SJSA1 (cell line): ENCODE measurements around the gene PORCN. TPM values are rescaled to one million over a fixed set of nuclear protein-coding genes. Genes with fewer than 3 reads are reported as not detected.
A peak's percentile ranks its signal among the peaks of the same experiment; 100 is the strongest.
"Not testable (repeated sequence)": the region's sequence is repeated elsewhere in the genome, so short reads cannot be mapped to it uniquely, and the experiment has no call there.

Experiments used
- DNase-seq, 2 experiments: peaks; one replicate each; pipeline ENCODE4 v3.0.0-alpha.2; 2015 to 2020; ENCODE audit warnings: low spot score in 2 of 2, low read depth in 1 of 2
- H3K27ac ChIP-seq: fragments of 250-450 bp; sonication (Bioruptor Pico); 2 replicates; pipeline ENCODE4 v1.5.1; 2020; ENCODE audit warnings: mild to moderate bottlenecking, moderate library complexity
- H3K27me3 ChIP-seq: fragments of 250-450 bp; sonication (Bioruptor Pico); replicated peaks from 2 replicates; pipeline ENCODE4 v1.5.1; 2020; ENCODE audit warnings: mild to moderate bottlenecking, moderate library complexity
- H3K36me3 ChIP-seq: fragments of 250-450 bp; sonication (Bioruptor Pico); 2 replicates; pipeline ENCODE4 v1.5.1; 2020; ENCODE audit warnings: mild to moderate bottlenecking
- H3K4me1 ChIP-seq: fragments of 250-450 bp; sonication (Bioruptor Pico); replicated peaks from 2 replicates; pipeline ENCODE4 v1.6.1; 2021; ENCODE audit warnings: mild to moderate bottlenecking
- H3K4me3 ChIP-seq: fragments of 250-450 bp; sonication (Bioruptor Pico); 2 replicates; pipeline ENCODE4 v1.5.1; 2020; ENCODE audit warnings: mild to moderate bottlenecking
- H3K9me3 ChIP-seq: fragments of 250-450 bp; sonication (Bioruptor Pico); replicated peaks from 2 replicates; pipeline ENCODE4 v1.5.1; 2020; ENCODE audit warnings: mild to moderate bottlenecking
- total RNA-seq: library from RNA; depleted of rRNA; stranded (reverse); fragments of >200 nt; shearing (Covaris generic); gene quantifications from 2 replicates; pipeline ENCODE4 v1.2.3, GENCODE V29; 2014

Gene PORCN
- total RNA-seq, 1 experiment from 2014 or later, result 13.3 TPM

DNA sequence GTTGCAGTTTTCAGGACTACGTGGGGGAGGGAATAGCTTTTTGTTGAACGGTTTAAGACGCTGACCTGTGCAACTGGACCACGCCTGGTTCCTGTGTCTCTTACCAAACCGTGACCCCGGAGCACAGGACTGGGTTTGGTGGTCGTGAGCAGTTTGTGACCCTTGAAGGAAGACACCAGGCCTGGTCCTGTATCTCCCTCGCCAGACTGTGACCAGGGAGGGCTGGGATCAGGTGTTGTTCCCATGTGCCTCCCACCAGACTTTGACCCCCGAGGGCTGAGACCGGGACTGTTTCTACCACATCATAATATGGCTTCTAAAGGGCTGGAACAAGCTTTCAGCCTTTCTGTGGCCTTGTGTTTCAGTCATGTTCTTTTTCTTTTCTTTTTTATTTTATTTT is 13.5 kb downstream of the PORCN start:
- peak overlapping the region; percentile 50 for H3K4me3 ChIP-seq
- no peaks in the 10 kb centered on the region for H3K9me3 ChIP-seq
- no peaks in the 10 kb centered on the region for H3K4me1 ChIP-seq
- H3K36me3 ChIP-seq, result peaks cover 9% of the 10 kb centered on the region; the same call in 1 of the 2 replicates
- H3K27me3 ChIP-seq, result no peaks in the 10 kb centered on the region
- H3K27ac ChIP-seq, result no peak overlapping the region
- peak in 1 of 2 experiments; percentile 11 for DNase-seq

DNA sequence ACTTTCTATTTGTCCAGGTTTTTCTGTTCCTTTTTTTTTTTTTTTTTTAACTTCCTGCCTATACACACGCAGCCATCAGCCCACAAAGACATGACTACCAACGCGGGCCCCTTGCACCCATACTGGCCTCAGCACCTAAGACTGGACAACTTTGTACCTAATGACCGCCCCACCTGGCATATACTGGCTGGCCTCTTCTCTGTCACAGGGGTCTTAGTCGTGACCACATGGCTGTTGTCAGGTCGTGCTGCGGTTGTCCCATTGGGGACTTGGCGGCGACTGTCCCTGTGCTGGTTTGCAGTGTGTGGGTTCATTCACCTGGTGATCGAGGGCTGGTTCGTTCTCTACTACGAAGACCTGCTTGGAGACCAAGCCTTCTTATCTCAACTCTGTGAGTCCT is 14.9 kb downstream of the PORCN start:
- no peak for DNase-seq
- no peaks in the 10 kb centered on the region for H3K9me3 ChIP-seq
- H3K4me3 ChIP-seq, result no peak overlapping the region
- peaks cover 11% of the 10 kb centered on the region; the same call in 1 of the 2 replicates for H3K36me3 ChIP-seq
- H3K27me3 ChIP-seq, result no peaks in the 10 kb centered on the region
- H3K4me1 ChIP-seq, result no peaks in the 10 kb centered on the region
- H3K27ac ChIP-seq, result no peak overlapping the region

DNA sequence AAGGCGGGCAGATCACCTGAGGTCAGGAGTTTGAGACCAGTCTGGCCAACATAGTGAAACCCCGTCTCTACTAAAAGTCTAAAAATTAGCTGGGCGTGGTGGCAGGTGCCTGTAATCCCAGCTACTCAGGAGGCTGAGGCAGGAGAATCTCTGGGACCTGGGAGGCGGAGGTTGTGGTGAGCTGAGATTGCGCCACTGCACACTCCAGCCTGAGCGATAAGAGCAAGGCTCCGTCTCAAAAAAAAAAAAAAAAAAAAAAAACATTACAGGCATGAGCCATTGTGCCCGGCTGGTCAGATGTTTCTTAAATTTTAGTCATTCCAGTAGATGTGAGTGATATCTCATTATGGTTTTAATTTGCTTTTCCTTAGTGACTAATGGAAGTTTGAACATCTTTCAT is 17.1 kb downstream of the PORCN start:
- DNase-seq, H3K27me3 ChIP-seq, H3K4me1 ChIP-seq, H3K4me3 ChIP-seq, H3K9me3 ChIP-seq, H3K27ac ChIP-seq: not testable (repeated sequence)
- peaks cover 11% of the 10 kb centered on the region; the same call in 1 of the 2 replicates for H3K36me3 ChIP-seq

DNA sequence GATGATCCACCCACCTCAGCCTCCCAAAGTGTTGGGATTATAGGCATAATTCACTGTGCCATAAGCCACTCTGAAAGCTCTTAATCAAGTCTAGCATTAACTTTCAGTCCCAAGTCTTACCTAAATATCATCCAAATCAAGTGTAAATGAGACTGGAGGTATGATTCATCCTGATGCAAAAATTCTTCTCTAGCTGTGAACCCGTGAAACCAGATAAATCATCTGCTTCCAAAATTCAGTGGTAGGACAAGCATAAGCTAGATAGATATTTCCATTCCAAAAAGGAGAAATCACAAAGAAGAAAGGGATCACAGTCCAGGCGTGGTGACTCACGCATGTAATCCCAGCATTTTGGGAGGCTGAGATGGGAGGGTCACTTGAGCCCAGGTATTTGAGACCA is 21.9 kb downstream of the PORCN start:
- Histone ChIP-seq H3K36me3 (peaks cover 8% of the 10 kb centered on the region; the same call in 1 of the 2 replicates), H3K9me3 (no peaks in the 10 kb centered on the region), H3K27me3 (no peaks in the 10 kb centered on the region), H3K27ac (0 out of 2 replicates have a peak overlapping the region, but pooled peaks have one; percentile 74), H3K4me1 (peaks cover 16% of the 10 kb centered on the region), H3K4me3 (no peak overlapping the region)
- DNase-seq, result no peak

GRCh38 chrX:48531358-48531959 is 22.7 kb downstream of the PORCN start:
- Histone ChIP-seq H3K36me3 (peaks cover 8% of the 10 kb centered on the region; the same call in 1 of the 2 replicates), H3K27ac (peak overlapping the region; percentile 74), H3K27me3 (no peaks in the 10 kb centered on the region), H3K4me1 (peaks cover 16% of the 10 kb centered on the region), H3K9me3 (no peaks in the 10 kb centered on the region), H3K4me3 (no peak overlapping the region)
- peak; percentile 52 to 57 for DNase-seq

GRCh38 chrX:48532161-48532560 is 23.4 kb downstream of the PORCN start:
- Histone ChIP-seq H3K4me3 (no peak overlapping the region), H3K27ac (peak overlapping the region; percentile 74), H3K36me3 (peaks cover 2% of the 10 kb centered on the region; the same call in 1 of the 2 replicates), H3K27me3 (no peaks in the 10 kb centered on the region), H3K4me1 (peaks cover 16% of the 10 kb centered on the region), H3K9me3 (no peaks in the 10 kb centered on the region)
- DNase-seq, result no peak

GRCh38 chrX:48533165-48533564 is 24.4 kb downstream of the PORCN start:
- no peak overlapping the region for H3K27ac ChIP-seq
- no peak overlapping the region for H3K4me3 ChIP-seq
- no peaks in the 10 kb centered on the region for H3K9me3 ChIP-seq
- DNase-seq, result no peak
- H3K4me1 ChIP-seq, result peaks cover 16% of the 10 kb centered on the region
- no peaks in the 10 kb centered on the region for H3K36me3 ChIP-seq
- H3K27me3 ChIP-seq, result no peaks in the 10 kb centered on the region

GRCh38 chrX:48538641-48539344 is 30.0 kb downstream of the PORCN start:
- H3K4me1 ChIP-seq, result peaks cover 10% of the 10 kb centered on the region
- no peaks in the 10 kb centered on the region for H3K9me3 ChIP-seq
- H3K36me3 ChIP-seq, result 0 out of 2 replicates have a peak, but pooled peaks cover 2% of the 10 kb centered on the region
- no peaks in the 10 kb centered on the region for H3K27me3 ChIP-seq
- peak overlapping the region; percentile 68 for H3K27ac ChIP-seq
- peak overlapping the region; percentile 62 for H3K4me3 ChIP-seq
- no peak for DNase-seq

- DNase-seq, result peak; percentile 92 to 97
- peak within 1 kb of the TSS; percentile 68 for H3K27ac ChIP-seq
These were observed 30.7 kb downstream of the PORCN start, which contains the start of gene TBC1D25 for GRCh38 chrX:48539345-48540027. Gene TBC1D25, plus strand, starts transcription at chrX:48539714. Its CDS starts 84 bp downstream, at chrX:48539798.

GRCh38 chrX:48540028-48540375 is 31.2 kb downstream of the PORCN start:
- peaks cover 10% of the 10 kb centered on the region for H3K4me1 ChIP-seq
- no peaks in the 10 kb centered on the region for H3K9me3 ChIP-seq
- H3K27ac ChIP-seq, result peak overlapping the region; percentile 68
- 0 out of 2 replicates have a peak, but pooled peaks cover 2% of the 10 kb centered on the region for H3K36me3 ChIP-seq
- peak overlapping the region; percentile 62 for H3K4me3 ChIP-seq
- no peaks in the 10 kb centered on the region for H3K27me3 ChIP-seq
- peak in 1 of 2 experiments; percentile 48 for DNase-seq

More at GRCh38 chrX:48539345-48540027, 30.7 kb downstream of the PORCN start, which contains the start of gene TBC1D25:
- Histone ChIP-seq H3K4me1 (peaks cover 10% of the 10 kb centered on the region), H3K9me3 (no peaks in the 10 kb centered on the region), H3K4me3 (peak within 1 kb of the TSS; percentile 62), H3K36me3 (0 out of 2 replicates have a peak, but pooled peaks cover 2% of the 10 kb centered on the region), H3K27me3 (no peaks in the 10 kb centered on the region)

- H3K9me3 ChIP-seq, result no peaks in the 10 kb centered on the region
- no peak for DNase-seq
- peaks cover 10% of the 10 kb centered on the region for H3K4me1 ChIP-seq
- H3K27ac ChIP-seq, result peak overlapping the region; percentile 68; the same call in 1 of the 2 replicates
- no peaks in the 10 kb centered on the region for H3K27me3 ChIP-seq
- peaks cover 4% of the 10 kb centered on the region; the same call in 1 of the 2 replicates for H3K36me3 ChIP-seq
- peak overlapping the region; percentile 62 for H3K4me3 ChIP-seq
These were observed 31.7 kb downstream of the PORCN start for GRCh38 chrX:48540480-48540879.

- H3K4me1 ChIP-seq, result peaks cover 10% of the 10 kb centered on the region
- no peaks in the 10 kb centered on the region for H3K27me3 ChIP-seq
- no peak overlapping the region for H3K27ac ChIP-seq
- DNase-seq, result no peak
- H3K36me3 ChIP-seq, result peaks cover 6% of the 10 kb centered on the region; the same call in 1 of the 2 replicates
- H3K4me3 ChIP-seq, result no peak overlapping the region
- no peaks in the 10 kb centered on the region for H3K9me3 ChIP-seq
These were observed 32.5 kb downstream of the PORCN start for GRCh38 chrX:48541140-48541814.

GRCh38 chrX:48548871-48549270 is 40.1 kb downstream of the PORCN start:
- H3K36me3 ChIP-seq, result peaks cover 7% of the 10 kb centered on the region; the same call in 1 of the 2 replicates
- H3K9me3 ChIP-seq, result no peaks in the 10 kb centered on the region
- H3K27ac ChIP-seq, result no peak overlapping the region
- no peak for DNase-seq
- no peaks in the 10 kb centered on the region for H3K27me3 ChIP-seq
- H3K4me3 ChIP-seq, result no peak overlapping the region
- no peaks in the 10 kb centered on the region for H3K4me1 ChIP-seq
